Measurements from ENCODE around the gene RGS7. TPM values are rescaled to one million over a fixed set of nuclear protein-coding genes. Genes with fewer than 3 reads are reported as not detected.
"Not testable (repeated sequence)": the region's sequence is repeated elsewhere in the genome, so short reads cannot be mapped to it uniquely, and the experiment has no call there.

Gene RGS7
- total RNA-seq, 1 experiment from 2014 or later, result not detected

DNA sequence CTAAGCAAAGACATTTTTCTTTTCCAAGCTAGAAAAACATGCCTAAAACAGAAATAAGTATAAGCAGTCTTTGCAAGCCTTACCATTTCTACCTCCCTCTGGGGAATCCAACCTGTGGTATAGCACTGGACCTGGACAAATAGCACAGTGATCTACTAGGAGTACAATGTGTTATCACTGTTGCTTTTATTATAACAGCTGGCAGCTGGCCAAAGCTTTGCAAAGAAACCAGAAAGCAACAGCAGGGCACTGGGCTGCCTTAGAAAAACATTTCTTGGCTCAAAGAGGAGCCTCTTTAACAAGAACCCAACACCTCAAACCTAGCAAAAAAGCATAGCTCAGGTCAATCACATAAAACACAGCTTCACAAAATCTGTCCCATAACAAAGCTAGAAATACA is 450.5 kb downstream of the RGS7 start:
- DNase-seq (ENCODE audit: low spot score), result peak; percentile 86
- in situ Hi-C loops (cut with HindIII; ENCODE audit: low sequenced_read_pairs), result no loop called here

GRCh38 chr1:240905225-240905765 is 451.7 kb downstream of the RGS7 start:
- DNase-seq (ENCODE audit: low spot score), result no peak
- in situ Hi-C loops (cut with HindIII; ENCODE audit: low sequenced_read_pairs), result no loop called here

DNA sequence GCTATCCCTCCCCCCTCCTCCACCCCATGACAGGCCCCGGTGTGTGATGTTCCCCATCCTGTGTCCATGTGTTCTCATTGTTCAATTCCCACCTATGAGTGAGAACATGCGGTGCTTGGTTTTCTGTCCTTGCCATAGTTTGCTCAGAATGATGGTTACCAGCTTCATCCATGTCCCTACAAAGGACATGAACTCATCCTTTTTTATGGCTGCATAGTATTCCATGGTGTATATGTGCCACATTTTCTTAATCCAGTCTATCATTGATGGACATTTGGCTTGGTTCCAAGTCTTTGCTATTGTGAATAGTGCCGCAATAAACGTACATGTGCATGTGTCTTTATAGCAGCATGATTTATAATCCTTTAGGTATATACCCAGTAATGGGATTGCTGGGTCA is 461.6 kb downstream of the RGS7 start:
- DNase-seq (ENCODE audit: low spot score); in situ Hi-C loops (cut with HindIII; ENCODE audit: low sequenced_read_pairs): not testable (repeated sequence)

GRCh38 chr1:240888787-240889048 is 468.3 kb downstream of the RGS7 start:
- in situ Hi-C loops (cut with HindIII; ENCODE audit: low sequenced_read_pairs), result no loop called here
- no peak for DNase-seq (ENCODE audit: low spot score)

- in situ Hi-C loops (cut with HindIII; ENCODE audit: low sequenced_read_pairs), result no loop called here
- DNase-seq (ENCODE audit: low spot score), result peak; percentile 76
Observed at GRCh38 chr1:240888039-240888786, 468.8 kb downstream of the RGS7 start.

GRCh38 chr1:240883490-240883889 is 473.5 kb downstream of the RGS7 start:
- no peak for DNase-seq (ENCODE audit: low spot score)
- in situ Hi-C loops (cut with HindIII; ENCODE audit: low sequenced_read_pairs), result no loop called here

DNA sequence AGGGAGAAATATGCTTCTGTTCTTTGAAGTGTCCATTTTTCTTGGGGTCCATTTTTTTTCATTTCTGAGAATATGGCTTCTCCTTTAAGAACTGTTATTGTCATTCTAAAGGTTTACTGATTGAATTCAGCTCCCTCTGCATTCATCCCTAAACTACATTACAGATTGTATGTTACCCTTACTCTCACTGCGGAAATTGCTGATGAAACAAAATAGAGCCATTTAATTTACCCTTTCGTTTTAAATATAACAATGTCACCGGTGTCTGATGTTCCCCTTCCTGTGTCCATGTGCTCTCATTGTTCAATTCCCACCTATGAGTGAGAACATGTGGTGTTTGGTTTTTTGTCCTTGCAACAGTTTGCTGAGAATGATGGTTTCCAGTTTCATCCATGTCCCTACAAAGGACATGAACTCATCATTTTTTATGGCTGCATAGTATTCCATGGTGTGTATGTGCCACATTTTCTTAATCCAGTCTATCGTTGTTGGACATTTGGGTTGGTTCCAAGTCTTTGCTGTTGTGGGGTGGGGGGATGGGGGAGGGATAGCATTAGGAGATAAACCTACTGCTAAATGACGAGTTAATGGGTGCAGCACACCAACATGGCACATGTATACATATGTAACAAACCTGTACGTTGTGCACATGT is 474.2 kb downstream of the RGS7 start:
- DNase-seq (ENCODE audit: low spot score); in situ Hi-C loops (cut with HindIII; ENCODE audit: low sequenced_read_pairs): not testable (repeated sequence)

DNA sequence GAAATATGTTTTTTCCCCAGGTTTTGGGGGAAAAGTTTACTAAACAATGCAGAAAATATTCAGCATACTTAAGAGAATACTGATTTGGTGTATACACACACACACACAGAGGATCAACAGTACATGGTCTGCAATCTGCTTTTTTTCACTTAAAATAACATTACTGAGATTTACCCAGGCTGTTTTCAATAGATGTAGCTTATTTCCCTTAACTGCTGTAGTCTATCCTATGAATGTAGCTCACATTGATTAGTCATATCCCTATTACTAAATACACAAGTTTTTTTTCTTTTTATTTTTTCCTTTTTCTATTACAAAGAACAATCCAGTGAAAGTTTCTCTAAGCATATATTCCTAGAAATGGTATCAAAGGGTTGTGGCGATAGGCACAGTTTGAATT is 478.4 kb downstream of the RGS7 start:
- DNase-seq (ENCODE audit: low spot score), result no peak
- in situ Hi-C loops (cut with HindIII; ENCODE audit: low sequenced_read_pairs), result no loop called here

GRCh38 chr1:240877605-240878004 is 479.4 kb downstream of the RGS7 start:
- DNase-seq (ENCODE audit: low spot score), result no peak
- in situ Hi-C loops (cut with HindIII; ENCODE audit: low sequenced_read_pairs), result no loop called here

GRCh38 chr1:240876071-240876470 is 480.9 kb downstream of the RGS7 start:
- no peak for DNase-seq (ENCODE audit: low spot score)
- in situ Hi-C loops (cut with HindIII; ENCODE audit: low sequenced_read_pairs), result no loop called here

- in situ Hi-C loops (cut with HindIII; ENCODE audit: low sequenced_read_pairs), result no loop called here
- DNase-seq (ENCODE audit: low spot score), result no peak
Observed at GRCh38 chr1:240869071-240869470, 487.9 kb downstream of the RGS7 start.

DNA sequence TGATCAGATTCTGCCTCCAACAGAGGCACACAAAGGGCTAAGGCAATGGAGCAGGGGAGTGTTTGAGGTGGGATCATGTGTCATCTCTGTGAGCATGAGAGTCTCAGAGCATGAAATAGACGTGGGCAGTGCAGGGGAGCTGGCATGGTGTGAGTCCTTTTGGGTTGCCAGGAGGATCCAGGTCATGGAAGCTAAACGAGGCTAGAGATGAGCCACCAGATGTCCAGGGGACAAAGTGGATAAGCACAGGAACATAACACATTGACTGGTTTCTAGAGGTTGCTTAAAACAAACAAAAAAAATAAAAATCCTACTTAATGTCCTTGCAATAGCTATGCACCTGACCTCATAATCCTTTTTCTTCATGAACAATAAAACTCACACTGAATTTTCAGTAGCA is 490.3 kb downstream of the RGS7 start:
- in situ Hi-C loops (cut with HindIII; ENCODE audit: low sequenced_read_pairs), result no loop called here
- peak; percentile 64 for DNase-seq (ENCODE audit: low spot score)

DNA sequence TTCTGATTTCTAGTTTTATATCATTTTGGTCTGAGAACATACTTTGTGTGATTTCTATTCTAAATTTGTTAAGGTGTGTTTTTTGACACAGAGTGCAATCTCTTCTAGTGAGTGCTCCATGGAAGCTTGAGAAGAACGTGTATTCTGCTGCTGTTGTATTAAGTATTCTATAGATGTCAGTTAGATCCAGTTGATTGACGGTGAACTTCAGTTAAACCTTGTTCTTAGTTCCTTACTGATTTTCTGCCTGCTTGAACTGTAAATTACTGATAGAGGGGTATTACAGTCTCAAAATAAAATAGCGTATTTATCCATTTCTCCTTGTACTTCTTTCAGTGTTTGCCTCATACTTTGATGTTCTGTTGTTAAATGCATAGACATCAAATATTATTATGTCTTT is 497.0 kb downstream of the RGS7 start:
- in situ Hi-C loops (cut with HindIII; ENCODE audit: low sequenced_read_pairs), result no loop called here
- DNase-seq (ENCODE audit: low spot score), result no peak

- in situ Hi-C loops (cut with HindIII; ENCODE audit: low sequenced_read_pairs), result no loop called here
- DNase-seq (ENCODE audit: low spot score), result no peak
Observed at GRCh38 chr1:240854367-240854766, 502.6 kb downstream of the RGS7 start.

GRCh38 chr1:240847325-240847724 is 509.7 kb downstream of the RGS7 start:
- in situ Hi-C loops (cut with HindIII; ENCODE audit: low sequenced_read_pairs), result no loop called here
- DNase-seq (ENCODE audit: low spot score), result no peak

DNA sequence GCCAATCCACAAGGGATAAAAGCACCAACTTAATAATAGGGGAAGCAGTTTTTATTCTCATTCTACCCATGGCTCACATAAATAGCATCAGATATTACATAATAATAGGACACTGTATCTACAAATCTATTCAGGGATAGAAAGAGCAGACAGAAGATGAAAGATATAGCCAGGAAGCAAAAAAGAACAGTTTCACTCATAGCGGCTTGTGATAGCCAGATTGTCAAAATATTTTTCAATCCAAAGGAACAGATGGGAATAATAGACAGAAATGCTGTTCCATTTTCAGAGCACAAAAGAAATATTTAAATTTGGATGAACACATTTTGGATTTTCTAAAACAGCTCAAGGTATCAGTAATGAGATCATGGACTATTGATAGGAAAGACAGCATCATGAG is 512.5 kb downstream of the RGS7 start:
- in situ Hi-C loops (cut with HindIII; ENCODE audit: low sequenced_read_pairs), result no loop called here
- peak; percentile 91 for DNase-seq (ENCODE audit: low spot score)

- in situ Hi-C loops (cut with HindIII; ENCODE audit: low sequenced_read_pairs), result no loop called here
- peak; percentile 91 for DNase-seq (ENCODE audit: low spot score)
Observed at GRCh38 chr1:240843798-240844197, 513.2 kb downstream of the RGS7 start.

GRCh38 chr1:240836271-240836670 is 520.7 kb downstream of the RGS7 start:
- in situ Hi-C loops (cut with HindIII; ENCODE audit: low sequenced_read_pairs), result no loop called here
- DNase-seq (ENCODE audit: low spot score), result no peak

- no peak for DNase-seq (ENCODE audit: low spot score)
- in situ Hi-C loops (cut with HindIII; ENCODE audit: low sequenced_read_pairs), result no loop called here
Observed at GRCh38 chr1:240835291-240835690, 521.7 kb downstream of the RGS7 start.

DNA sequence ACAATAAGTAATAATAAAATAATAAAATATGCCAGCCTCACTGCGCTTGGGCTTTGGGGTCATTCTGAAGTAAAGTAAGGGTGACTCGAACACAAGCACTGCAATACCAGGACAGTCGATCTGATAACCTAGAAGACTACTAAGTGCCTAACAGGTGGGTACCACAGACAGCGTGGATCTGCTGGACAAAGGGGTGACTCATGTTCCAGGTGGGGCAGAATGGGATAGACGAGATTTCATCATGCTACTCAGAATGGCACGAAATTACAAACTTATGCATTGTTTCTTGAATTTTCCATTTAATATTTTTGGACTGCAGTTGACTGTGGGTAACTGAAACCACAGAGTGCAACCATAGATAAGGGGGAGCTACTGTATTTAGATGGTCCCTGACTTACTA is 523.9 kb downstream of the RGS7 start:
- in situ Hi-C loops (cut with HindIII; ENCODE audit: low sequenced_read_pairs), result no loop called here
- DNase-seq (ENCODE audit: low spot score), result no peak

DNA sequence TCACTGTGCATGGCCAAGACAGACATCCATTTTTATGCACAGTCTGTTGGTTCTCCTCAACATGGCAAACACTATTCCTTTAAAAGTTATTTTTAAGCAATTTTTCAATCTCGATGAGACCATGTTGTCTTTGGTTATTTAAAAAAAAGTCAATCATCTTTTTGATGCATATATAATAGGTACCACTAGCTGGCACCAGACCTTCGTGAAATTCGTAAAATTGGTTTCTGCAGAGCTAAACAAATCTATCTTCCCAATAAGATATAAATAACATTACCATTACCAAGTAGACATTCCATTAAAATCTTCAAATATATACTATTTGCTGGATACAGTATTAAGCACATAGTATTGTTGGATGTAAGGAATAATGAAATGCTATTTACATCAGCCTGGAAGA is 525.1 kb downstream of the RGS7 start:
- peak; percentile 41 for DNase-seq (ENCODE audit: low spot score)
- in situ Hi-C loops (cut with HindIII; ENCODE audit: low sequenced_read_pairs), result no loop called here

Measured in G401 (cell line).